Gastrocnemius medialis (tissue), 4 donors: ENCODE results near the gene RASA4.
"Not testable (repeated sequence)": the region's sequence is repeated elsewhere in the genome, so short reads cannot be mapped to it uniquely, and the experiment has no call there.

Source experiments
- POLR2A ChIP-seq, 2 donors: fragments of 450-650 bp; IDR thresholded peaks; one replicate each; pipeline ENCODE4 v1.6.1; 2017; ENCODE audit warnings: antibody characterized with exemption in 2 of 2, mild to moderate bottlenecking in 2 of 2, moderate library complexity in 2 of 2
- TF ChIP-seq, protein P1 (sequence below), 5 experiments: fragments of 450-650 bp in 3 of 5; fragments of 200-600 bp in 2 of 5; sonication (generic) in 2 of 5; IDR thresholded peaks in 4 of 5; conservative IDR thresholded peaks in 1 of 5; 1 replicate in 4 of 5; 2 replicates in 1 of 5; pipeline ENCODE4 v1.5.1; 2016 to 2019; ENCODE audit warnings: antibody characterized with exemption in 5 of 5, mild to moderate bottlenecking in 3 of 5, moderate library complexity in 3 of 5

DNA sequence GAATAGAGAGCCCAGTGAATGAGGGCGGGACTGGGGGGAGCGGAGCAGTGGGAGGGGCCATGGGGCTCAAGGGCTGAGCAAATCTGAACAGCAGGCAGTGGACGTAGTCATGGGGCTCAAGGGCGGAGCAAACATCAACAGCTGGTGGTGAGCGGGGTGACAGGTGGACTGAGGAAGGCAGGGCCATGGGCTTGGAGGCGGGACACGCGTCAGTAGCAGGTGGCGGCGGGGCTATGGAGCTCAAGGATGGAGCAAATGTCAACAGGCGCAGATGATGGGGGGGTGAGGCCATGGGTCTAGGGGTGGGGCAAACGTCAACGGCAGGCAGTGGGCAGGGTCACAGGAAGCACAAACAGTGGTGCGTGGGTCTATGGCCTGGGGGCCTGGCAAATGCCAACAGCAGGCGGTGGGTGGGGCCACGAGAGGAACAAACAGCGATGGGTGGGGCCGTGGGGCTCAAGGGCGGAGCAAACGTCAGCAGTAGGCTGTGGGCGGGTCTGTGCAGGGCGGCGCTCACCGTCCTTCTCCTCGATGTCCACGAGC is 24.0 kb downstream of the RASA4 start:
- TF ChIP-seq, protein P1, sequence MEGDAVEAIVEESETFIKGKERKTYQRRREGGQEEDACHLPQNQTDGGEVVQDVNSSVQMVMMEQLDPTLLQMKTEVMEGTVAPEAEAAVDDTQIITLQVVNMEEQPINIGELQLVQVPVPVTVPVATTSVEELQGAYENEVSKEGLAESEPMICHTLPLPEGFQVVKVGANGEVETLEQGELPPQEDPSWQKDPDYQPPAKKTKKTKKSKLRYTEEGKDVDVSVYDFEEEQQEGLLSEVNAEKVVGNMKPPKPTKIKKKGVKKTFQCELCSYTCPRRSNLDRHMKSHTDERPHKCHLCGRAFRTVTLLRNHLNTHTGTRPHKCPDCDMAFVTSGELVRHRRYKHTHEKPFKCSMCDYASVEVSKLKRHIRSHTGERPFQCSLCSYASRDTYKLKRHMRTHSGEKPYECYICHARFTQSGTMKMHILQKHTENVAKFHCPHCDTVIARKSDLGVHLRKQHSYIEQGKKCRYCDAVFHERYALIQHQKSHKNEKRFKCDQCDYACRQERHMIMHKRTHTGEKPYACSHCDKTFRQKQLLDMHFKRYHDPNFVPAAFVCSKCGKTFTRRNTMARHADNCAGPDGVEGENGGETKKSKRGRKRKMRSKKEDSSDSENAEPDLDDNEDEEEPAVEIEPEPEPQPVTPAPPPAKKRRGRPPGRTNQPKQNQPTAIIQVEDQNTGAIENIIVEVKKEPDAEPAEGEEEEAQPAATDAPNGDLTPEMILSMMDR (IDR thresholded peaks at IDR 0.05 in 4 of 5, conservative IDR thresholded peaks at IDR 0.05 in 1 of 5): not testable (repeated sequence)
- TF ChIP-seq POLR2A (IDR thresholded peaks at IDR 0.05): not testable (repeated sequence)
